Measurements from ENCODE around the gene ZFYVE28.

ZFYVE28 gene

DNA sequence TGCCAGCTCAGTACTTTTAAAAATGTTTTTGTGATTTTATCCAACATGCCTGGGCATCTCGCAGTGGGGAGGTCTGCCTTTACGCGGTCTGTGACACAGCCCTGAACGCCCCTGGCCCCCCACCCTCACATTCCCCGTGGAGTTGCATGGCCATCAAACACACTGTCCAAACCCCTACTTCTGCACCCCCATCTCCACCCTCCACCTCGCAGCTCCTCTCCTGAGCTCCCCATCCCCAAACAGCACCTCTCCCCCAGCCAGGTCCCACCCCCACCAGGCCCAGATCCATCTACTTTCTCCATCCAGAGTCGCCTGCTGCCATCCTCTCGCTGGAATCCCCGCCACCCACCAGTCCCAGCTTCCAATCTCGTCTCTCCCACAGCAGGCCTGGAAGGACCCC is 9.5 kb downstream of the ZFYVE28 start:
- DNase-seq: no peak

DNA sequence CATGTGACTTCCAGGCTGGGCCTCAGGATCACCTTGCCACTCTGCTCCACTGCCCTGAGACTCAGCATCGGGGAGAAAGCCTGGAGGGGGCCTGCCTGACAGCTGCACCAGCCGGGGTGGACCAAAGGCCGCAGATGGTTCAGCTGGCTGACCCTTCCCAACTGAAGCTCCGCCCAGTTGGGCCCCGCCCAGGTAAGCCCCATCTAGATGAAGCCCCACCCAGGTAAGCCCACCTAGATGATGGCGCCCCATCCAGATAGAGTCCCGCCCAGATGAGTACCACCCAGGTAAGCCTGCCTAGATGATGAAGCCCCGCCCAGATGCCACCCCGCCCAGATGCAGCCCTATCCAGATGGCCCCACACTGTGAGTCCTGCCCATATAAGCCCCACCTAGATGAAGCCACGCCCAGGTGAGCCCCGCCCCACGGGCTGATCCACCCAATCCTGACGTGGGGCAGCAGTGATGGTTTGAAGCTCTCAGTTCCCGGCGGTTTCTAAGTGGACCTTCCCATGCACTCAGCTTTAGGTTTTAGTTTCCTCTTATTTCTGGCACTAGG is 10.0 kb downstream of the ZFYVE28 start:
- DNase-seq: no peak

GRCh38 chr4:2407991-2408342 is 10.5 kb downstream of the ZFYVE28 start:
- DNase-seq: no peak

GRCh38 chr4:2406920-2407319 is 11.5 kb downstream of the ZFYVE28 start:
- no peak for DNase-seq

DNA sequence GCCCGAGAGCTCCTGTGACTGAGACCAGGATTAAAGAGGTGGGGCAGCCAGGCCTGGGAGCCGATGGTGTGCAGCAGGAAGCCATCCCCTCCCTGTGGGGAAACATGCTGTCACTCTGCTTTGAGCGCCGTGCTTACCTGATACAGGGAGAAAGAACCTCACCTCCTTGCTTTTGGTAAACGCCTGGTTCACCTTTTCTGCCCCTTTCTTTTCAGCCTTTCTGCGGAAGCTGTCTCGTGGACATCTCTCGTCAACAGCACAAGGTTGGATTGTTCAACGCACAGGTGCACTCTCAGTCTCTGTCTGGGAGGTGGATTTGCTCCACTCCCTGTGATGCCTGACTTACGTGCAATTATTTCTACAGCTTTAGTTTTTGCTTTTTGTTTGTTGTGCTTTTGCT is 12.0 kb downstream of the ZFYVE28 start:
- DNase-seq: no peak

DNA sequence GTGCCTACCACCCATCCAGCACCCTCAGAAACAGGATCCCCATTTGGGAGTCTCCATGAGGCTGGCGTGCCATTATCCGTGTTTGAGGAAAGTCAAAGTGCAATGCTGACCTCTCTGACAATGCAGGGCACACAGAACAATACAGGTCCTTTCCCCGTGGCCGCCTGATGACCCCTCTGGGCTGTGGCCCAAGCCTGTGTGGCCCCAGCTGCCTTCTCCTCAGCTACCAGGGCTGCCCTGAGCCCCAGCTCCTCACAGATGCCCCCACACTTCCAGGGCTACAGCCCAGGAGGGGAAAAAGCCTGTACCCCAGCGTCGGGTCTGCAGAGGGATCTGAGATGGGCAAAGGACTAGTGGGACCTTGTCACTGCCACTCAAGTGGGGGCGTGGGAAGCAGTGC is 15.5 kb downstream of the ZFYVE28 start:
- no peak for DNase-seq

GRCh38 chr4:2402048-2402842 is 16.2 kb downstream of the ZFYVE28 start:
- no peak for DNase-seq

DNA sequence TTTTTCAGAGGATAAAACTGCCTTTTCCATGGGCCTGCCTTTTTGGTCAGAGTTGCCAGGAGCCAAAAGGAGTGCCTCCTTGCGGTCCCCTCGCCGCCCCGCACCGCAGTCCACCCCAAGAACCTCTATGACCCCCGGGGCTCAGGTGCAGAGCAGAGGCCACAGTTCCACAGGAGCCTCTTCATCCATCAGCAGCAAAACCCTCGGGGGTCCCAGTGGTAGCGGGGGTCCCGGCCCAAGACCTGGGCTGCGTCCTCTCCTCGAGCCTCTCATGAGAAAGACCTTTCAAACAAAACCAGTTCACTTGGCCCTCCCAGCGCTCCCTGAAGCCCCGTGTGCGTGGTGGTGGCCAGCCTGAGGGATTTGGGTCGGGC is 16.8 kb downstream of the ZFYVE28 start:
- no peak for DNase-seq

DNA sequence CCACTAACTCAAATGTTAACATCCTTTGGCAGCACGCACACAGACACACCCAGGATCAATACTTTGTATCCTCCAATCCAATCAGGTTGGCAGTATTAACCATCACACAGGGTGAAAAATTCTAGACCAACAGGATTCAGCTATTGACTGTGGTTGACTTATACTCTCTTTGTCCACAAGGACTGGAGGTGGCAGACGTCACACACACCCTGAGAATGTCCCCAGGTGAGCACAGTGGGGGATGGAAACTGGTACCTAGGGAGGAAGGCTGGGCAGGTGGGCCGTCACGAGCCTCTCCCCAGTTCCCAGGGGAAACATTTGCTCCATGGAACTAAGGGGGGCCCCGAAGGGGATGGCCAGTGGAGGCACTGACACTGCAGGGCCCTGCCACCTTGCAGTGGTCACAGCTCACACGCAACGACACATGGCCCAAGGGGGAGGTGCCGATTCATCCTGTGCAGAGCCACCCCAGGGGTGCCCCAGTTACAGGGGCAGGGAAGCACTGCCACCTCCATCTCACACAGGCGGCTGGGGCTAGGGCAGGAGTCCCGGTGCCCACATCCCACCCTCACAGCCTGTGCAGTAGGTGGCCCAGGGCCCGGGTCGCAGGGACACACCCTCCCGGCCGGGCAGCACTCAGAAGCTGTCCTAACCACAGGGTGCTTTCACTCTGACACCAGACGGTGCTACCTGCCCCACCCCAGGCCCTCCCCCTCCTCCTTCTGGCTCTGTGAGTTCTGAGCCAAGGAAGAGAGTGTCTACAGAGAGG is 17.4 kb downstream of the ZFYVE28 start:
- no peak for DNase-seq

GRCh38 chr4:2399631-2400190 is 18.7 kb downstream of the ZFYVE28 start:
- no peak for DNase-seq

- DNase-seq: no peak
These were observed 19.2 kb downstream of the ZFYVE28 start for GRCh38 chr4:2399216-2399615.

- no peak for DNase-seq
These were observed 20.7 kb downstream of the ZFYVE28 start for GRCh38 chr4:2397596-2398379.

DNA sequence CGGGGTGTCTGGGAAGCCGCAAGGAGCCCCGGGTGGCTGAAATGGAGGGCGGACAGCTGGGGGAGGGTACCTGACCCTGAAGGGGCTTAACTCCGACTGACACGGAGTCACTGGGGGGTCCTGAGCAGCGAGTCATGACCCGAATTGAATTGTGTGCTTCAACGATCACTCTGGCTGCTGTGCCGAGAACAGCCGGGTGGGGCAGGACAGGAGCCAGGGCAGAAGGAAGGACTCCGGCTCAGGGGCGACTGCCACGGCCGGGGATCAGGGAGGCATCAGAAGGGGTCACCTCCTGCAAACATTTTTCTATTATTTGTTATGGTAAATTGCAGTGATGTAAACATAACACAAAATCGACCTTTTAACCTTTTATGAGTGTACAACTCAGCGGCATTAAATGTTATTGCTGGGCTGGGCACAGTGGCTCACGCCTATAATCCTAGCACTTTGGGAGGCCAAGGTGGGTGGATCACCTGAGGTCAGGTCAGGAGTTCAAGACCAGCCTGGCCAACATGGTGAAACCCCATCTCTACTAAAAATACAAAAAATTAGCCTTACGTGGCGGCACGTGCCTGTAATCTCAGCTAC is 21.6 kb downstream of the ZFYVE28 start:
- no peak for DNase-seq

DNA sequence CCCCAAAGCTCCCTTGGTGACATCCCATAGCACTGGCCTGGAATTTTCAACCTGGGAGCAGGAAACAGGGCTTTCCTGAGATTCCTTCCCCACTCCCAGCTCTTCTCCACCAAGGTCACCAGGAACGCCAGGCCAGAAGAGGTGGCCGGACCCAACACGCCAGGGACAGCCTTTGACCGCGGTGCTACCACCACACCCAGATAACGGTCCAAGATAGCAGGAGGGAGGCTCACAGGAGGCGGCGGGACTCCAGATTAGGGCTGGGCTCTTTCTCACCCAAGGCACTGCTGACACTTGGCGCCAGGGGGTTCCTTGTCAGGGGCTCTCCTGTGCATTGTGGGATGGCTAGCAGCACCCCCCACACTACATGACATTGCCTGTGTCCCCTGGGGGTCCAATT is 22.9 kb downstream of the ZFYVE28 start:
- DNase-seq: no peak

GRCh38 chr4:2395038-2395437 is 23.4 kb downstream of the ZFYVE28 start:
- no peak for DNase-seq

DNA sequence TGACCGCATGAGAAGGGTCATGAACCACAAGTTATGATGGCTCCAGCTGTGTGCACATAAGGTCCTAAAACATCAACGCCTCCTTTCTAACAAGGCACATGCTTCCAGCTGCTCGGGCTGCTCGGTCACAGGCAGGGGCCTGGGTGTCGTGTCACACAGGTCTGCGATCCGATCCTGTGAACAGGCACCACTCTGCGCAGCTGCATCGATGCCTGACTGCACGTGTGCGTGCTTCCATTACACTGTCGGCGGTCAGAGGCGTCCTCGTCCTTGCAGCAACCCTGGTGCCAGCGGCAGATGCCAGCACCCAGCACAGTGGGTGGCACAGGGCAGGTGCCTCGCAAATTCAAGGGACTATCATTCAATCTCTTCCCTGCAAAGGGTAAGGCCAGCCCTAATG is 23.9 kb downstream of the ZFYVE28 start:
- DNase-seq: no peak

DNA sequence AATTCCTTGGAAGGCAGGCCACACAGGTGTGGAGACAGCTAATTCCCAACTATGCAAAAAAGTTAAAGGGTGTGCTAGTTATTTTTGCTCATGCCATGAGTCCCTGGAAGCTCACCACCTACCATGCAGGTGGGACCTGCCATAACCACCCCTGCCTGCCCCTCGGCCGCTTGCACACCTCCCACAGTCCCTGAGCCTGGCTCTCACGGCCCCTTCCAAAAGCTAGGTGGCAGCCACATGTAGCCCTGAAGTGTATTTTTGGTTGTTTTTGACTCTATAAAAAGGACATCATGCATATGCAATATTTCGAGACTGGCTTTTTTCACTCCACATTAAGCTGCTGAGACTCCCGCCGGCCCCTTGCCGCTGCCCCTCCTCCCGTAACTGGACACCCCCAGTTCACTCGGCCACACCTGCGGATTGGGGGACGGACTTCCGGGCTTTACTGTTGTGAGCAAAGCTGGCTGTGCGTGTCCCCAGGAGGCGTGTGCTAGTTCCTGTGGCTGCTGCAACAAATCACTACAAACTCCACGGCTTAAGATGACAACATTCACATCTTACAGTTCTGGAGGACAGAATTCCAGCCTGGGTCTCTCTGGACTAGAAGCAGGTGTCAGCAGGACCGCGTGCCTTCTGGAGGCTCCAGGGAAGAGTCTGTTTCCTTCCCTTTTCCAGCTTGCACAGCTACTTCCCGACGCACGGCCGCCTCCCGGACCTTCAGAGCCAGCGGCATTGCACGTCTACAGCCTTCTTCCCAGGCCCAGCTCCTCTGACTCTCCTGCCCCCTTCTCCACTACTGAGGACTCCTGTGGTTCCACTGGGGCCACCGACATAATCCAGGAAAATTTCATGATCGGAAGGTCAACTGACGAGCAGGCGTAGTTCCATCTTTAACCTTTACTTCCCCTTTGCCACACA is 24.8 kb downstream of the ZFYVE28 start:
- no peak for DNase-seq

DNA sequence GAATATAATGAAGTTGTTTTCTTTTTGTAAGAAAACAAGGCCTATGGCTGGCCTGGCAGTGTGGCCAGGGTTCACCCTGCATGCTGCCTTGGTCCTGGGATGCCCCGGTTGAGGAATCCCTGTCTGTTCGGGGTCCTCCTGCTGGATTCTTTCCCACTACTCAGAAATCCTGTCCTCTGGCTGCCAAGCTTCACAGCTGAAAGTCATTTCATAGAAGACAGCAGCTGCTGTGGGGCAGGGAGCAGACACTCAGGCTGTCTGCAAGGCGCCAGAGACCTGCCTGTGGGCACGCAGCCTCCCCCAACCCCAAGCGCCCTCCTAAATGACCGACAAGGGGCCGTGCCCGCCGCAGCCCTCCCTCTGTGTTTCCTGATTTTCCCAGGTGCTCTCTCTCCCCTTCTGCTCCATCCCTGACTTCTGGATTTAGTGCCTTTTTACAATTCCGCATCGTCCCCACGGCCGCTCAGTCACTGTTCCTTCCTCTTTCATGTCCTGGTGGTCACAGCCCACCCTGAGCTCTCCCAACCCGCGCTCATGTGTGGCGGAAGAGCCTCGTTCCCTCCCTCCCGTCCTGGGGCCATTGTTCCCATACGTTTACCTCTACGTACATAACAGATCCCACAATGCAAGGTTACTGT is 27.5 kb downstream of the ZFYVE28 start:
- no peak for DNase-seq

- DNase-seq: no peak
These were observed 28.3 kb downstream of the ZFYVE28 start for GRCh38 chr4:2390146-2390545.

GRCh38 chr4:2389691-2390090 is 28.8 kb downstream of the ZFYVE28 start:
- DNase-seq: no peak
